Esophagus squamous epithelium (tissue), 4 donors: ENCODE measurements around the gene PTBP3.

ENCODE experiments used
- CTCF ChIP-seq, 6 experiments: fragments of 450-650 bp in 4 of 6; fragments of 200-600 bp in 2 of 6; sonication (generic) in 2 of 6; IDR thresholded peaks; one replicate each; pipeline ENCODE4 v1.5.1; 2016 to 2019; ENCODE audit warnings: antibody characterized with exemption in 6 of 6, mild to moderate bottlenecking in 4 of 6, moderate library complexity in 4 of 6
- POLR2A ChIP-seq, 4 donors: fragments of 450-650 bp; IDR thresholded peaks; one replicate each; pipeline ENCODE4 v1.6.1; 2017; ENCODE audit warnings: antibody characterized with exemption in 4 of 4, mild to moderate bottlenecking in 4 of 4, moderate library complexity in 3 of 4

- TF ChIP-seq CTCF (IDR thresholded peaks at IDR 0.05): no peak
- no peak for TF ChIP-seq POLR2A (IDR thresholded peaks at IDR 0.05)
Observed at GRCh38 chr9:112328545-112328944, 4.9 kb downstream of the PTBP3 start.
